Testis (tissue), 3 donors: ENCODE results near the gene NOTCH1. TPM values are rescaled to one million over a fixed set of nuclear protein-coding genes. Genes with fewer than 3 reads are reported as not detected.

ENCODE experiments used
- DNase-seq: peaks from one replicate; pipeline ENCODE4 v3.0.0-alpha.2; 2019
- H3K27ac ChIP-seq, 2 donors: fragments of 200-600 bp; sonication (generic); one replicate each; pipeline ENCODE4 v1.5.1; 2019
- H3K27me3 ChIP-seq: fragments of 200-600 bp; sonication (generic); one replicate; pipeline ENCODE4 v1.5.1; 2019
- H3K36me3 ChIP-seq: fragments of 200-600 bp; sonication (generic); one replicate; pipeline ENCODE4 v1.5.1; 2017; ENCODE audit warnings: low read depth; ENCODE audit errors: missing control alignments
- H3K4me1 ChIP-seq: fragments of 200-600 bp; sonication (generic); one replicate; pipeline ENCODE4 v1.5.1; 2019
- H3K4me3 ChIP-seq, 2 donors: fragments of 200-600 bp; sonication (generic); one replicate each; pipeline ENCODE4 v1.5.1; 2017 to 2019
- H3K9me3 ChIP-seq: fragments of 200-600 bp; sonication (generic); one replicate; pipeline ENCODE4 v1.5.1; 2017
- CTCF ChIP-seq, 3 experiments: fragments of 450-650 bp in 2 of 3; fragments of 200-600 bp in 1 of 3; sonication (generic) in 1 of 3; IDR thresholded peaks; one replicate each; pipeline ENCODE4 v1.5.1; 2016 to 2019; ENCODE audit warnings: antibody characterized with exemption in 3 of 3, mild to moderate bottlenecking in 2 of 3, moderate library complexity in 1 of 3
- POLR2A ChIP-seq: fragments of 450-650 bp; IDR thresholded peaks from one replicate; pipeline ENCODE4 v1.6.1; 2017; ENCODE audit warnings: antibody characterized with exemption, mild to moderate bottlenecking, moderate library complexity
- WGBS, 2 donors: methylation state at CpG; one replicate each; pipeline ENCODE4 v1.1.5; 2018; 5-methylcytosine and 5-hydroxymethylcytosine counted together
- intact Hi-C: fragments of 100-400 bp; cut with DNase I; formaldehyde crosslinking; loops from one replicate; pipeline ENCODE4 v1.15.1; 2023; ENCODE audit warnings: low total_unique reads
- polyA plus RNA-seq: library from polyadenylated mRNA; stranded (reverse); fragments of 350-450 nt; fragmentation: Illumina TruSeq; extraction: RNeasy Lipid Tissue Mini Kit (QIAGEN cat#74804); gene quantifications from one replicate; pipeline ENCODE4 v1.2.3, GENCODE V29; 2014; ENCODE audit warnings: low read depth, low replicate concordance; ENCODE audit not compliant: insufficient read depth
- total RNA-seq, 2 donors: library from RNA; depleted of rRNA; stranded (reverse); fragments of >200 nt; gene quantifications; one replicate each; pipeline ENCODE4 v1.2.3, GENCODE V29; 2016

NOTCH1 gene
- total and polyA plus RNA-seq, 3 donors from 2014 or later, result 7.2 to 34.1 (median 32.4) TPM

- 0% methylated on average over 1 to 42 of the region's 63 CpGs for WGBS, 2 donors
- Histone ChIP-seq H3K27ac (peak overlapping the region; percentile 97 to 100), H3K4me3 (peak overlapping the region; percentile 95 to 100), H3K36me3 (no peaks in the 10 kb centered on the region), H3K4me1 (peaks cover 26% of the 10 kb centered on the region), H3K9me3 (no peaks in the 10 kb centered on the region), H3K27me3 (no peaks in the 10 kb centered on the region)
- intact Hi-C loops, result no loop called here
- TF ChIP-seq POLR2A (no peak), CTCF (IDR thresholded peaks at IDR 0.05) (peak in 1 of 3 experiments; percentile 15)
- DNase-seq, result peak; percentile 91
Measured at GRCh38 chr9:136483589-136484152, 62.2 kb downstream of the NOTCH1 start.

- TF ChIP-seq POLR2A (peak; percentile 26), CTCF (IDR thresholded peaks at IDR 0.05) (no peak)
- 1 to 2% methylated on average over 50 to 104 of the region's 109 CpGs for WGBS, 2 donors
- intact Hi-C loops, result no loop called here
Measured at GRCh38 chr9:136482793-136483588, 62.9 kb downstream of the NOTCH1 start, which contains the start of gene SEC16A. Gene SEC16A, minus strand, starts transcription at chr9:136483040. Its CDS starts 5,425 bp downstream, at chr9:136477615.

GRCh38 chr9:136482046-136482792, 63.6 kb downstream of the NOTCH1 start:
- DNase-seq, result no peak
- intact Hi-C loops, result no loop called here

More at GRCh38 chr9:136482793-136483588, 62.9 kb downstream of the NOTCH1 start, which contains the start of gene SEC16A:
- Histone ChIP-seq H3K27me3 (no peaks in the 10 kb centered on the region), H3K36me3 (no peaks in the 10 kb centered on the region), H3K27ac (peak within 1 kb of the TSS; percentile 97 to 100), H3K9me3 (no peaks in the 10 kb centered on the region), H3K4me3 (peak within 1 kb of the TSS; percentile 95 to 100), H3K4me1 (peaks cover 26% of the 10 kb centered on the region)
- DNase-seq, result peak; percentile 100

GRCh38 chr9:136481558-136481957, 64.3 kb downstream of the NOTCH1 start:
- H3K4me1 ChIP-seq, result peaks cover 26% of the 10 kb centered on the region

More at GRCh38 chr9:136482046-136482792, 63.6 kb downstream of the NOTCH1 start:
- H3K4me1 ChIP-seq, result peaks cover 26% of the 10 kb centered on the region
- H3K36me3 ChIP-seq, result no peaks in the 10 kb centered on the region
- TF ChIP-seq POLR2A (no peak), CTCF (IDR thresholded peaks at IDR 0.05) (no peak)
- H3K27ac ChIP-seq, result peak overlapping the region; percentile 97 to 100
- no peaks in the 10 kb centered on the region for H3K27me3 ChIP-seq
- H3K9me3 ChIP-seq, result no peaks in the 10 kb centered on the region
- WGBS, 2 donors, result 0 to 1% methylated on average over 19 to 39 of the region's 39 CpGs
- peak overlapping the region; percentile 95 to 100 for H3K4me3 ChIP-seq

More at GRCh38 chr9:136481558-136481957, 64.3 kb downstream of the NOTCH1 start:
- Histone ChIP-seq H3K4me3 (no peak overlapping the region), H3K27ac (no peak overlapping the region), H3K9me3 (no peaks in the 10 kb centered on the region), H3K27me3 (no peaks in the 10 kb centered on the region), H3K36me3 (no peaks in the 10 kb centered on the region)
- intact Hi-C loops, result no loop called here
- no peak for DNase-seq
- 20 to 35% methylated on average over 5 of the region's 5 CpGs for WGBS, 2 donors
- TF ChIP-seq CTCF (IDR thresholded peaks at IDR 0.05) (no peak), POLR2A (no peak)
